Skeletal muscle tissue (tissue), 4 donors: ENCODE measurements around the gene PSTPIP1. TPM values are rescaled to one million over a fixed set of nuclear protein-coding genes. Genes with fewer than 3 reads are reported as not detected.

ENCODE experiments used
- H3K27ac ChIP-seq: one replicate; pipeline ENCODE4 v1.7.0; 2013; ENCODE audit warnings: mild to moderate bottlenecking, low read depth, low read length, inconsistent platforms
- H3K27me3 ChIP-seq, 3 donors: one replicate each; pipeline ENCODE4 v1.7.0; 2013; ENCODE audit warnings: low read length in 3 of 3; ENCODE audit not compliant: control insufficient read depth in 3 of 3, insufficient read depth in 3 of 3
- H3K36me3 ChIP-seq, 3 donors: one replicate each; pipeline ENCODE4 v1.7.0; 2013; ENCODE audit warnings: low read length in 3 of 3; ENCODE audit not compliant: control insufficient read depth in 3 of 3, insufficient read depth in 3 of 3
- H3K4me1 ChIP-seq, 3 donors: one replicate each; pipeline ENCODE4 v1.7.0; 2013; ENCODE audit warnings: low read length in 3 of 3, mild to moderate bottlenecking in 3 of 3; ENCODE audit not compliant: control insufficient read depth in 3 of 3, insufficient read depth in 3 of 3
- H3K4me3 ChIP-seq, 3 donors: one replicate each; pipeline ENCODE4 v1.7.0; 2013; ENCODE audit warnings: low read length in 3 of 3
- H3K9ac ChIP-seq, 3 donors: one replicate each; pipeline ENCODE4 v1.7.0; 2013; ENCODE audit warnings: low read length in 3 of 3, mild to moderate bottlenecking in 3 of 3, moderate library complexity in 2 of 3, low read depth in 1 of 3
- H3K9me3 ChIP-seq, 3 donors: one replicate each; pipeline ENCODE4 v1.7.0; 2013; ENCODE audit warnings: low read length in 3 of 3; ENCODE audit not compliant: control insufficient read depth in 3 of 3
- total RNA-seq: library from RNA; depleted of rRNA; stranded (reverse); fragments of >200 nt; gene quantifications from one replicate; pipeline ENCODE4 v1.2.3, GENCODE V29; 2014
- donor health status: Osteomylitis.

The PSTPIP1 gene
- total RNA-seq, 1 donor from 2014 or later: 2.1 TPM

GRCh38 chr15:77029166-77030047, 34.5 kb downstream of the PSTPIP1 start:
- Histone ChIP-seq H3K9ac (peak overlapping the region in 1 of 3 donors; percentile 20), H3K36me3 (no peaks in the 10 kb centered on the region)

GRCh38 chr15:77030048-77030927, 35.4 kb downstream of the PSTPIP1 start:
- Histone ChIP-seq H3K27ac (no peak overlapping the region), H3K9me3 (no peaks in the 10 kb centered on the region), H3K27me3 (peaks cover 0 to 4% (median 0%) of the 10 kb centered on the region in 3 donors), H3K9ac (peak overlapping the region in 1 of 3 donors; percentile 25), H3K4me1 (peaks cover 6 to 57% (median 34%) of the 10 kb centered on the region in 3 donors), H3K36me3 (no peaks in the 10 kb centered on the region), H3K4me3 (no peak overlapping the region)

More at GRCh38 chr15:77029166-77030047, 34.5 kb downstream of the PSTPIP1 start:
- H3K27me3 ChIP-seq: peaks cover 0 to 4% (median 0%) of the 10 kb centered on the region in 3 donors
- H3K4me1 ChIP-seq: peaks cover 5 to 49% (median 25%) of the 10 kb centered on the region in 3 donors
- no peak overlapping the region for H3K27ac ChIP-seq
- no peak overlapping the region for H3K4me3 ChIP-seq
- H3K9me3 ChIP-seq: no peaks in the 10 kb centered on the region

- Histone ChIP-seq H3K4me3 (no peak overlapping the region), H3K4me1 (peaks cover 6 to 63% (median 38%) of the 10 kb centered on the region in 3 donors), H3K9ac (peak overlapping the region in 1 of 3 donors; percentile 25), H3K9me3 (no peaks in the 10 kb centered on the region), H3K27me3 (peaks cover 0 to 4% (median 0%) of the 10 kb centered on the region in 3 donors), H3K27ac (no peak overlapping the region), H3K36me3 (peaks cover under 1 to 2% (median 1%) of the 10 kb centered on the region in 3 donors)
Observed at GRCh38 chr15:77030928-77031375, 36.0 kb downstream of the PSTPIP1 start.

- H3K36me3 ChIP-seq: peaks cover 4 to 6% (median 4%) of the 10 kb centered on the region in 3 donors
- H3K27me3 ChIP-seq: peaks cover 0 to 4% (median 0%) of the 10 kb centered on the region in 3 donors
- H3K4me3 ChIP-seq: no peak overlapping the region
- no peak overlapping the region for H3K27ac ChIP-seq
- H3K9me3 ChIP-seq: no peaks in the 10 kb centered on the region
- H3K9ac ChIP-seq: peak overlapping the region in 2 of 3 donors; percentile 8 to 20
- H3K4me1 ChIP-seq: peaks cover 6 to 64% (median 40%) of the 10 kb centered on the region in 3 donors
Observed at GRCh38 chr15:77031376-77032050, 36.6 kb downstream of the PSTPIP1 start.

GRCh38 chr15:77032052-77032646, 37.2 kb downstream of the PSTPIP1 start:
- Histone ChIP-seq H3K4me1 (peaks cover 6 to 64% (median 38%) of the 10 kb centered on the region in 3 donors), H3K9me3 (no peaks in the 10 kb centered on the region), H3K27me3 (peaks cover 0 to 4% (median 0%) of the 10 kb centered on the region in 3 donors), H3K9ac (peak overlapping the region in 2 of 3 donors; percentile 16 to 20), H3K4me3 (no peak overlapping the region), H3K36me3 (peaks cover 4 to 11% (median 8%) of the 10 kb centered on the region in 3 donors), H3K27ac (no peak overlapping the region)

- no peak overlapping the region for H3K9ac ChIP-seq
- H3K9me3 ChIP-seq: no peaks in the 10 kb centered on the region
- H3K27ac ChIP-seq: no peak overlapping the region
- H3K4me1 ChIP-seq: peaks cover 6 to 62% (median 38%) of the 10 kb centered on the region in 3 donors
- H3K4me3 ChIP-seq: no peak overlapping the region
- peaks cover 6 to 12% (median 8%) of the 10 kb centered on the region in 3 donors for H3K36me3 ChIP-seq
- peaks cover 0 to 4% (median 0%) of the 10 kb centered on the region in 3 donors for H3K27me3 ChIP-seq
Observed at GRCh38 chr15:77032647-77033416, 37.9 kb downstream of the PSTPIP1 start.

- Histone ChIP-seq H3K9ac (peak overlapping the region in 1 of 3 donors; percentile 8), H3K9me3 (no peaks in the 10 kb centered on the region), H3K4me1 (peaks cover 6 to 59% (median 35%) of the 10 kb centered on the region in 3 donors), H3K27me3 (peaks cover 0 to 4% (median 0%) of the 10 kb centered on the region in 3 donors), H3K36me3 (peaks cover 6 to 12% (median 8%) of the 10 kb centered on the region in 3 donors), H3K27ac (no peak overlapping the region), H3K4me3 (no peak overlapping the region)
Observed at GRCh38 chr15:77033417-77033728, 38.4 kb downstream of the PSTPIP1 start.

- H3K27ac ChIP-seq: no peak overlapping the region
- H3K9me3 ChIP-seq: no peaks in the 10 kb centered on the region
- H3K27me3 ChIP-seq: no peaks in the 10 kb centered on the region
- no peak overlapping the region for H3K4me3 ChIP-seq
- H3K9ac ChIP-seq: peak overlapping the region in 2 of 3 donors; percentile 16 to 60
- H3K4me1 ChIP-seq: peaks cover 3 to 55% (median 33%) of the 10 kb centered on the region in 3 donors
- peaks cover 6 to 12% (median 8%) of the 10 kb centered on the region in 3 donors for H3K36me3 ChIP-seq
Observed at GRCh38 chr15:77033729-77034671, 39.1 kb downstream of the PSTPIP1 start.
